Kidney epithelial cell (primary cell): ENCODE data around the gene SLC16A2. TPM values are rescaled to one million over a fixed set of nuclear protein-coding genes. Genes with fewer than 3 reads are reported as not detected.
A peak's percentile ranks its signal among the peaks of the same experiment; 100 is the strongest.

Experiments
- DNase-seq: peaks from one replicate; pipeline ENCODE4 v3.0.0-alpha.2; 2010; ENCODE audit warnings: low read depth
- H3K27me3 ChIP-seq: 2 replicates; pipeline ENCODE4 v1.6.0; 2011; ENCODE audit warnings: low read length; ENCODE audit not compliant: control insufficient read depth, insufficient read depth
- H3K36me3 ChIP-seq: 2 replicates; pipeline ENCODE4 v1.5.1; 2011; ENCODE audit warnings: low read length; ENCODE audit not compliant: control insufficient read depth, insufficient read depth
- H3K4me3 ChIP-seq: 2 replicates; pipeline ENCODE4 v1.5.1; 2011; ENCODE audit warnings: low read depth, mild to moderate bottlenecking, control low read depth, low read length
- total RNA-seq: library from RNA; depleted of rRNA; stranded (reverse); fragments of >200 nt; gene quantifications from 2 replicates; pipeline ENCODE4 v1.2.3, GENCODE V29; 2015
- TF ChIP-seq, protein P1 (sequence below): IDR thresholded peaks from 2 replicates; pipeline ENCODE4 v1.5.1; 2011; ENCODE audit warnings: mild to moderate bottlenecking, moderate library complexity, low read length, control low read depth, inconsistent platforms; ENCODE audit not compliant: insufficient read depth, poor library complexity, severe bottlenecking

SLC16A2 gene
- 3.6 and 5.0 TPM in 2 replicates for total RNA-seq

- DNase-seq: peak; percentile 21
- TF ChIP-seq, protein P1, sequence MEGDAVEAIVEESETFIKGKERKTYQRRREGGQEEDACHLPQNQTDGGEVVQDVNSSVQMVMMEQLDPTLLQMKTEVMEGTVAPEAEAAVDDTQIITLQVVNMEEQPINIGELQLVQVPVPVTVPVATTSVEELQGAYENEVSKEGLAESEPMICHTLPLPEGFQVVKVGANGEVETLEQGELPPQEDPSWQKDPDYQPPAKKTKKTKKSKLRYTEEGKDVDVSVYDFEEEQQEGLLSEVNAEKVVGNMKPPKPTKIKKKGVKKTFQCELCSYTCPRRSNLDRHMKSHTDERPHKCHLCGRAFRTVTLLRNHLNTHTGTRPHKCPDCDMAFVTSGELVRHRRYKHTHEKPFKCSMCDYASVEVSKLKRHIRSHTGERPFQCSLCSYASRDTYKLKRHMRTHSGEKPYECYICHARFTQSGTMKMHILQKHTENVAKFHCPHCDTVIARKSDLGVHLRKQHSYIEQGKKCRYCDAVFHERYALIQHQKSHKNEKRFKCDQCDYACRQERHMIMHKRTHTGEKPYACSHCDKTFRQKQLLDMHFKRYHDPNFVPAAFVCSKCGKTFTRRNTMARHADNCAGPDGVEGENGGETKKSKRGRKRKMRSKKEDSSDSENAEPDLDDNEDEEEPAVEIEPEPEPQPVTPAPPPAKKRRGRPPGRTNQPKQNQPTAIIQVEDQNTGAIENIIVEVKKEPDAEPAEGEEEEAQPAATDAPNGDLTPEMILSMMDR: no peak
These were observed at the start of gene SLC16A2 for GRCh38 chrX:74421036-74421739. SLC16A2 (plus strand) TSS chrX:74421493; CDS start chrX:74421638, 145 bp downstream.

DNA sequence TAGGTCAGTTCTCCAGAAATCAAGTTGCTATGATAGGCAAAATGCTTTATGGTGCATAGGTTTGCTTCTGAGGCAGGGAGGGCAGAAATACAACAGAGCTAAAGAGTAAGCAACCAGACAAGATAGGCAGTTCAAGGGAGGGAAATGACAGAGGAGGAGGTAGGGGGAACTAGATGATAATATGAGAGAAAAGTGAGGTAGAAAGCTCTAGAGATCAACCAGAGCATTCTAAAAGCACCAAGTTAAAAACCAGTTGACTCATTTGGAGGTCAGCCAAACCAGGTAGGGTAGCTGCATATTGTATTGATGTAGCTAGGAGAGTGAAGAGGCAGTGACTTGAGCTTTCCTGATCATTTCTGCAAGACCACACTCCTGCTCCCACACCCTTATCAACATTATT lies 49.0 kb upstream of the SLC16A2 start:
- TF ChIP-seq, protein P1: no peak
- no peak for DNase-seq
- no peak overlapping the region for H3K4me3 ChIP-seq
- H3K36me3 ChIP-seq: no peaks in the 10 kb centered on the region
- H3K27me3 ChIP-seq: no peaks in the 10 kb centered on the region

More at GRCh38 chrX:74421036-74421739, at the start of gene SLC16A2:
- Histone ChIP-seq H3K36me3 (no peaks in the 10 kb centered on the region), H3K27me3 (no peaks in the 10 kb centered on the region), H3K4me3 (peak within 1 kb of the TSS; percentile 44)

DNA sequence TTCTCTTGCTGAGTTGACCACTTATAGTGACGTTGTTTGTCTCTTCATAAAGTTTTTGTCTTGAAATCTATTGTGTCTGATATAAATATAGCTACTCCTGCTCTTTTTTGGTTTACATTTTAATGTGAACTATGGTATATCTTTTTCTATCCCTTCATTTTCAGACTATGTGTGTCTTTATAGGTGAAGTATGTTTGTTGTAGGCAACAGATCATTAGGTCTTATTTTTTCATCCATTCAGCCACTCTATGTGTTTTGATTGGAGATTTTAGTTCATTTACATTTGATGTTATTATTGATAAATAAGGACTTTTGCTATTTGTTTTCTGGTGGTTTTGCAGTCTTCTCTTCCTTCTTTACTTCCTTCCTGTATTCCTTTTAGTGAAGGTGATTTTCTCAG lies 44.0 kb upstream of the SLC16A2 start:
- TF ChIP-seq, protein P1: no peak
- H3K36me3 ChIP-seq: no peaks in the 10 kb centered on the region
- no peak overlapping the region for H3K4me3 ChIP-seq
- DNase-seq: no peak
- no peaks in the 10 kb centered on the region for H3K27me3 ChIP-seq

DNA sequence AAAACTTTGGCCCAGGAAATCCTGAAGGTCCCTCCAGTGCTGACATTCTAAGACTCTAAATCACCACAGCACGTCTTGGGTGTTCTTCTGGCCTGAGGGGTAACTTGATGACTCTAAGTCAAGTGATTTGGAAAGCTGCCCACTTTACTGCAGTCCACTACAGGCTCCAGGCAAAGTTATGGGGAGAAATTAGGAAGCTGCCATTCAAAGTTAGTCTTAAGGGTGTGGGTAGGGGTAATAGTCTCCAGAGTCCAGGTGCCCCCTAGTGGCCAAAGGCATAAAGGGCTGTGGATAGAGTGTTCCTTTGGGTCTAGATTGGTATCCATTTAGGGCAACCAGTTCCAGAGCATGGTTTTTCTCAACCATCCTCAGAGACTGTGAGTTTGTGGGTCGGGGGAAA lies 38.7 kb upstream of the SLC16A2 start:
- no peaks in the 10 kb centered on the region for H3K27me3 ChIP-seq
- TF ChIP-seq, protein P1: peak; percentile 84
- peak; percentile 21 for DNase-seq
- H3K4me3 ChIP-seq: no peak overlapping the region
- H3K36me3 ChIP-seq: no peaks in the 10 kb centered on the region

DNA sequence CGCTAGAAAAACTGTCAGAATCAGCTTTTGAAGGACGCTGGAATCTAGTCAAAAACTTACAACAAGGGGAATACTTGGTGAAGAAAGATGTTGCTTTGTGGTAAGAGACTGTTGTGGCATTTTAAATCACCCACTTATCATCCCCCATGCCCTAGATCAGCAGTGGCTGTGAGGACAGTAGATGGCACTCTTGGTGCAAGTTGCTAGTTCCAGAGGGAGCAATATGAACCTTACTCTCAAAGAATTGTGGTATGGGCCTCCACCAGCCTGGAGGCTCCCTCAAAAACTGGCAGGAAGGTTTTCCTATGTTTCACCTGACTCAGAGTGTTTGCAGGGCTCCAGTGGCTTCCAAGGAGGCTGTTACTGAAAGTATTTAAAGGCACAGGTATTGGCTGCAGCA lies 37.7 kb upstream of the SLC16A2 start:
- Histone ChIP-seq H3K27me3 (no peaks in the 10 kb centered on the region), H3K4me3 (no peak overlapping the region), H3K36me3 (no peaks in the 10 kb centered on the region)
- TF ChIP-seq, protein P1: peak; percentile 49
- DNase-seq: peak; percentile 1

GRCh38 chrX:74389016-74389722 lies 32.1 kb upstream of the SLC16A2 start:
- TF ChIP-seq, protein P1: no peak
- DNase-seq: no peak
- H3K27me3 ChIP-seq: no peaks in the 10 kb centered on the region
- no peak overlapping the region for H3K4me3 ChIP-seq
- H3K36me3 ChIP-seq: no peaks in the 10 kb centered on the region
